ENCODE measurements around the gene TAF11. TPM values are rescaled to one million over a fixed set of nuclear protein-coding genes. Genes with fewer than 3 reads are reported as not detected.
A peak's percentile ranks its signal among the peaks of the same experiment; 100 is the strongest.

TAF11 gene
- total RNA-seq, 1 experiment from 2014 or later = 32.9 TPM

DNA sequence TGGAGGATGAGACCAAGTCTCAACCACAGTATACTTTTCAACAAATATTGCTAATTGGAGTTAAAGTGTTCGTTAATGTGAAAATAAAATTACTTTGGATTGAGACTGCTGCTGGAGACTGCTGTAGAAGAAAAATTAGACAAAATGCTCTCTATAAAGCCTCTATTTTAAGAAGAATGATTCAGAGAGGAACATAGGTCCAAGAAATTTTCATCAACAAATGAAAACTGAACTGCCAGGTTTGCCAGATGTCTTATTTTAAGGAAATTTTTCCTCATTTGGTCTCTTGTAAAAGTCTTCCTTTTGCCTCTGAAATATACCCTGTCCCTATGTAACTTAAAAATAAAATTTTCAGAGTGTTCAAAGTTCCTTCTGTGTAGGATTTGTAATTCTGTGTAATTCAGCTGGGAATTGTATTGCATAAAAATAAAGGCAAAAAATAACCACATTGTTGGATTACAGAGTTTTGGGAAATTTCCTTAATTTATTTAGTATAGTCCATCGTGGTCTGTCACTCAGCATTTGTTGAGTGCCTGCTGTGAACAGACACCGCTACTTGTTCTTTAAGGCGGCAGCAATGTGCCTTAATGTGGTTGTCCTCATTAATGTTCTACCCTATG, 28.6 kb upstream of the TAF11 start:
- POLR2A ChIA-PET (ENCODE audit: low non-redundant PET) = no interaction called here

DNA sequence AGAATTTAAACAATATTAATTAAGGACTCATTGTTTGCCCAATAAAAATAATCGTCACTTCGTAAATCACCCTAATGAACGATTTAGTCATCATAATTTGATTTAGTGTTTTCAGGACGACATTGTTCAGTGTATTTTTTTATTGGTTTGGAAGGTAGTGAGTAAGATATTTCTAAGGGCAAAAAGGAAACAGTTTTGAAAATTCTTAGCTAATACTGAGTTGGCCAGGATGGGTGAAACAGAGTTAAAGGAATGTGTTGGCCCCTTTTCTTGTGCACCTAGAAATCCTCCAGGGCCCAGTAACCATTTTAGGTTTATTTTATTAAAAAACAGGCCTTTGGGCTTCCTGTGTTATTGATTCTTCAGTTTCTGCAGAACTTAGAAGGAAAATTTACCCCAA, 26.5 kb upstream of the TAF11 start:
- intact Hi-C loops (cut with micrococcal nuclease; ENCODE audit: unreplicated experiment) = no loop called here
- Histone ChIP-seq H3K27me3 (replicated peaks; ENCODE audit: insufficient read depth, low read depth, low read length, poor library complexity) (no peaks in the 10 kb centered on the region), H3K27ac (ENCODE audit: low read depth, low read length, poor library complexity, severe bottlenecking) (no peak overlapping the region), H3K4me3 (ENCODE audit: low read depth, low read length, poor library complexity, severe bottlenecking) (no peak overlapping the region), H3K36me3 (ENCODE audit: insufficient read depth, low read length, poor library complexity, severe bottlenecking) (no peaks in the 10 kb centered on the region), H3K4me1 (ENCODE audit: insufficient read depth, low read length, poor library complexity, severe bottlenecking) (peaks cover 53% of the 10 kb centered on the region), H3K9me3 (ENCODE audit: low read depth, low read length, poor library complexity, severe bottlenecking) (no peaks in the 10 kb centered on the region)
- ChIA-PET CTCF (no interaction called here), POLR2A (ENCODE audit: low non-redundant PET) (no interaction called here)
- TF ChIP-seq EZH2 (IDR thresholded peaks at IDR 0.05; ENCODE audit: borderline replicate concordance, low read depth, low read length, poor library complexity, severe bottlenecking) = no peak
- TF ChIP-seq, protein P1, sequence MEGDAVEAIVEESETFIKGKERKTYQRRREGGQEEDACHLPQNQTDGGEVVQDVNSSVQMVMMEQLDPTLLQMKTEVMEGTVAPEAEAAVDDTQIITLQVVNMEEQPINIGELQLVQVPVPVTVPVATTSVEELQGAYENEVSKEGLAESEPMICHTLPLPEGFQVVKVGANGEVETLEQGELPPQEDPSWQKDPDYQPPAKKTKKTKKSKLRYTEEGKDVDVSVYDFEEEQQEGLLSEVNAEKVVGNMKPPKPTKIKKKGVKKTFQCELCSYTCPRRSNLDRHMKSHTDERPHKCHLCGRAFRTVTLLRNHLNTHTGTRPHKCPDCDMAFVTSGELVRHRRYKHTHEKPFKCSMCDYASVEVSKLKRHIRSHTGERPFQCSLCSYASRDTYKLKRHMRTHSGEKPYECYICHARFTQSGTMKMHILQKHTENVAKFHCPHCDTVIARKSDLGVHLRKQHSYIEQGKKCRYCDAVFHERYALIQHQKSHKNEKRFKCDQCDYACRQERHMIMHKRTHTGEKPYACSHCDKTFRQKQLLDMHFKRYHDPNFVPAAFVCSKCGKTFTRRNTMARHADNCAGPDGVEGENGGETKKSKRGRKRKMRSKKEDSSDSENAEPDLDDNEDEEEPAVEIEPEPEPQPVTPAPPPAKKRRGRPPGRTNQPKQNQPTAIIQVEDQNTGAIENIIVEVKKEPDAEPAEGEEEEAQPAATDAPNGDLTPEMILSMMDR (conservative IDR thresholded peaks at IDR 0.05; ENCODE audit: low read depth, low read length) = no peak
- no peak for DNase-seq (ENCODE audit: low spot score)
- BruUV-seq (replicated peaks) = no TSS peak

More for the DNA sequence above, 28.6 kb upstream of the TAF11 start:
- Histone ChIP-seq H3K27ac (ENCODE audit: low read depth, low read length, poor library complexity, severe bottlenecking) (no peak overlapping the region), H3K4me3 (ENCODE audit: low read depth, low read length, poor library complexity, severe bottlenecking) (no peak overlapping the region), H3K36me3 (ENCODE audit: insufficient read depth, low read length, poor library complexity, severe bottlenecking) (no peaks in the 10 kb centered on the region), H3K4me1 (ENCODE audit: insufficient read depth, low read length, poor library complexity, severe bottlenecking) (peaks cover 40% of the 10 kb centered on the region), H3K27me3 (replicated peaks; ENCODE audit: insufficient read depth, low read depth, low read length, poor library complexity) (no peaks in the 10 kb centered on the region), H3K9me3 (ENCODE audit: low read depth, low read length, poor library complexity, severe bottlenecking) (no peaks in the 10 kb centered on the region)
- intact Hi-C loops (cut with micrococcal nuclease; ENCODE audit: unreplicated experiment) = no loop called here
- no TSS peak for BruUV-seq (replicated peaks)
- TF ChIP-seq EZH2 (IDR thresholded peaks at IDR 0.05; ENCODE audit: borderline replicate concordance, low read depth, low read length, poor library complexity, severe bottlenecking) = no peak
- TF ChIP-seq, protein P1 (conservative IDR thresholded peaks at IDR 0.05; ENCODE audit: low read depth, low read length) = no peak
- no peak for DNase-seq (ENCODE audit: low spot score)
- CTCF ChIA-PET = no interaction called here

- no TSS peak for BruUV-seq (replicated peaks)
- DNase-seq (ENCODE audit: low spot score) = no peak
- Histone ChIP-seq H3K27me3 (replicated peaks; ENCODE audit: insufficient read depth, low read depth, low read length, poor library complexity) (no peaks in the 10 kb centered on the region), H3K9me3 (ENCODE audit: low read depth, low read length, poor library complexity, severe bottlenecking) (no peaks in the 10 kb centered on the region), H3K36me3 (ENCODE audit: insufficient read depth, low read length, poor library complexity, severe bottlenecking) (no peaks in the 10 kb centered on the region), H3K4me1 (ENCODE audit: insufficient read depth, low read length, poor library complexity, severe bottlenecking) (peaks cover 53% of the 10 kb centered on the region), H3K4me3 (ENCODE audit: low read depth, low read length, poor library complexity, severe bottlenecking) (no peak overlapping the region), H3K27ac (ENCODE audit: low read depth, low read length, poor library complexity, severe bottlenecking) (peak overlapping the region; percentile 73)
- no peak for TF ChIP-seq EZH2 (IDR thresholded peaks at IDR 0.05; ENCODE audit: borderline replicate concordance, low read depth, low read length, poor library complexity, severe bottlenecking)
- TF ChIP-seq, protein P1 (conservative IDR thresholded peaks at IDR 0.05; ENCODE audit: low read depth, low read length) = no peak
- POLR2A ChIA-PET (ENCODE audit: low non-redundant PET) = no interaction called here
- CTCF ChIA-PET = no interaction called here
- intact Hi-C loops (cut with micrococcal nuclease; ENCODE audit: unreplicated experiment) = no loop called here
Measured at GRCh38 chr6:34912715-34913464, 25.0 kb upstream of the TAF11 start.

Data from A673 (cell line).